ENCODE measurements around the gene MEGF6.
"Not testable (repeated sequence)": the region's sequence is repeated elsewhere in the genome, so short reads cannot be mapped to it uniquely, and the experiment has no call there.

The MEGF6 gene

GRCh38 chr1:3626025-3626424 is 14.7 kb upstream of the MEGF6 start:
- DNase-seq, result no peak

DNA sequence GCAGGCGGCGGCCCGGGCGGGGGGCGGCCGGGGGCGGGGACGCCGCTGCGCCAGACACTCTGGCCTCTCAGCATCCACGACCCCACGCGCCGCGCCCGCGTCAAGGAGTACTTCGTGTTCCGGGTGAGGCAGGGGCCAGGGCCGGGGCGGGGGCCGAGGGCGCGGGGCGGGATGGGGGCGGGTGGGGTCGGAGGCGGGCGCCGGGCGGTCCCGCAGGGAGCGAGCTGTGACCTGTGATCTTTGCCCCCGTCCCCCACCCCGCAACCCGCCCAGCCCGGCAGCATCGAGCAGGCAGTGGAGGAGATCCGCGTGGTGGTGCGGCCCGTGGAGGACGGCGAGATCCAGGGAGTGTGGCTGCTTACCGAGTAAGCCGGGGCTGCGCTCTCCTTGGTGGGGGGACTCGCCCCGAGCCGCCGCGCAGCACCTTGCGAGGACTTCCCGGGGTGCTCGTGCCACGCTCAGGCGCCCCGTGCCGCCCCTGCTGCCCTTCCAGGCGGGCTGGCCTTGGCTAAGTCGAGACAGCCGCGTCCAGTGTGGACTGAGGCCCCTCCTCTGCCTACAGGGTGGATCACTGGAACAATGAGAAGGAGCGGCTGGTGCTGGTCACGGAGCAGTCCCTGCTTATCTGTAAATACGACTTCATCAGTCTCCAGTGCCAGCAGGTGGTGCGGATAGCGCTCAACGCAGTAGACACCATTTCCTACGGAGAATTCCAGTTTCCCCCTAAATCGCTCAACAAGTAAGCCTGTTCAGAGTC is 14.0 kb upstream of the MEGF6 start:
- no peak for DNase-seq

- DNase-seq, result peak; percentile 87
These were observed 13.2 kb upstream of the MEGF6 start, which contains the start of gene TPRG1L for GRCh38 chr1:3624200-3625136. TSS of gene TPRG1L (plus strand) at chr1:3625015. CDS start at chr1:3625073, 58 bp downstream.

DNA sequence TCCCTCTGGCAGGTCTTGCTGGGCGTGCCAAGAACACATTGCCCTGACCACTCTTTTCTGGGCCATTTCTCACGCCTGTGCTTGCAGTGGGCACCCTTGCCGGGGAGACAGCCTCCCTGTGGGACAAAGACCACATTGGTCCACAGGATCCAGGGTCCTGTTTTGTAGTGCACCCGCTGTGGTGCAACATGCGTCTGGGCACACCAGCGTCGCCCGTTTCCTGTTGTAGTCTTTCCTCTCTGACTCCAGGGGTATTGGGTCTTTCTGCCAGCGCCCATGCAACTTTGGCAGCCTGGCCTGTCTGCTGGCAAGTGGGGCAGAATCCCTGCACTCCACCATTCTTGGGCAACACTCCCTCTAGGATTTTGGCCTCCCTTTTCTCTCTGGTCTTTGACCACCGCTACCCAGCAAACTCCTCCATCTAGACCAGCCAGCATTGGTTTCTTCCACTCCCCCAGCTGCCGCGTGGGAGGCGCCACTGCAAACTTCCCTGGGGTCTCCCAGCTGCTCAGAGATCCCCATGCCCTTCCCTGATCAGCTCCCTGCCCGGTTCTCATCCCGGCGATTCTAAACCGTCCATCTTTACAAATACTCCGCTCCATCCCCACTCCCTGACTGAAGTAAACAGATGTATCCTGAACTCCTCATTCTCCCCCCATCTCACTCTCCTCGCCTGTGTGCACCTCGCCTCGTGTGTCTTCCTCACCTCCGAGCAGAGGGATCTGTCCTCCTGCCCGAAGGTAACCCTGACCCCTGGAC is 12.3 kb upstream of the MEGF6 start:
- DNase-seq, result no peak

DNA sequence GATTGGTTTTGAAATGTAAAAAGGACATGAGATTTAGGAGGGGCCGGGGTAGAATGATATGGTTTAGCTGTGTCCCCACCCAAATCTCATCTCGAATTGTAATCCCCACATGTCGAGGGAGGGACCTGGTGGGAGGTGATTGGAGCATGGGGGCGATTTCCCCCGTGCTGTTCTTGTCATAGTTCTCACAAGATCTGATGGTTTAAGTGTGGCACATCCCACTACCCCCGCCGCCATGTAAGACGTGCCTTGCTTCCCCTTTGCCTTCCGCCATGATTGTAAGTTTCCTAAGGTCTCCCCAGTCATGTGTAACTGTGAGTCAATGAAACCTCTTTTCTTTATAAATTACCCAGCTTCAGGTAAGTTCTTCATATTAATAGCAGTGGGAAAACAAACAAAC is 10.8 kb upstream of the MEGF6 start:
- DNase-seq, result not testable (repeated sequence)

- not testable (repeated sequence) for DNase-seq
These were observed 9.9 kb upstream of the MEGF6 start for GRCh38 chr1:3621151-3621671.

DNA sequence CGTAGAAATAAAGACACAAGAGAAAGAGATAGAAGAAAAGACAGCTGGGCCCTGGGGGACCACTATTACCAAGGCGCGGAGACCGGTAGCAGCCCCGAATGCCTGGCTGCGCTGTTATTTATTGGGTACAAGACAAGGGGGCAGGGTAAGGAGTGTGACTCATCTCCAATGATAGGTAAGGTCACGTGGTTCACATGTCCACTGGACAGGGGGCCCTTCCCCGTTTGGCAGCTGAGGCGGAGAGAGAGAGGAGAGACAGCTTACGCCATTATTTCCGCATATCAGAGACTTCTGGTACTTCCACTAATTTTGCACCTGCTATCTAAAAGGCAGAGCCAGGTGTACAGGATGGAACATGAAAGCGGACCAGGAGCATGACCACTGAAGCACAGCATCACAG is 9.4 kb upstream of the MEGF6 start:
- DNase-seq, result no peak

DNA sequence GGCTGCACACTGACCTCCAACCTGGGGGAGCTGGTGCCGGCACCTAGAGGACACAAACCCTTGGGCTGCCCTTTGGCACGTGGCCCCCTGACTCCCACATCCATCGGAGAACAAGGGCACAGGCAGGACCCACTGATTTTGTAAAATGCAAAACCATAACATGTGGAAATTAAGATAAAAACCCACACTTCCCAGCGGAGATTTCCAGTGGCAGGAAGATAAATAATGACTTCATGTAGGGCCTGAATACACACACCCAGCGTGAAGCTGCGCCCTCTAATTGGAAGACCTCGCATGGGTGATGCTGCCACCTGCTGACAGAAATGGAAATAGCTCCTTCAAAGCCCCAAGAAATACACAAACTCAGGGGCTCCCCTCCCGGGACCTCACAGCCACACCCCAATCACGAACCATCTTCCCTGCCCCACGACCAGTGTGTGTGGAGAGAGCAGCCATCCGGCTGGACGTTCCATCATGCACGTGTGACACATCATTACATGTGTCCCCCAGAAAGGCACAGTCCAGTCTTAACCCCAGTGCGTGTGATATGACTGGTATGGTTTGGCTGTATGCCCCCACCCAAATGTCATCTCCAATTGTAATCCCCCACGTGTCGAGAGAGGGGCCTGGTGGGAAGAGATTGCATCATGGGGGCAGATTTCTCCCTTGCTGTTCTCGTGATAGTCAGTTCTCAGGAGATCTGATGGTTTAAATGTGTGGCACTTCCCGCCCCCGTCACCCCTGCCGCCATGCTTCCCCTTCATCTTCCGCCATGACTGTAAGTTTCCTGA is 7.8 kb upstream of the MEGF6 start:
- peak; percentile 7 for DNase-seq

DNA sequence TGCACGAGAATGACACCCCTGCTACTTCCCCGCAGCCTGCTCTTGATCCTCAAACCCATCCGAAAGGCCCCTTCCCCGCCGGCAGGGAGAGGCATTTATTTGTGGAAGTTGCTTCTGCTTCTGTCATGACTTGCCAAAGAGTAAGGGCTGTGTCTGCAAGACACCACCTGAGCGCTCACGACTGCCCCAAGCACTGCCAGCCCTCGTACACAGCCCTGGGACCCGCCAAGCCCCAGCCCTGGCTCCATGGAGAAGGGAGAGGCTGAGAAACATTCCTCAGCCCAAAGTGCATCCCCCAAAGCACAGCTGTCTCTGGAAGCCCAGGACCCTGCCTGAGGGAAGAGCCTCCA is 7.2 kb upstream of the MEGF6 start:
- DNase-seq, result no peak

- no peak for DNase-seq
These were observed 6.6 kb upstream of the MEGF6 start for GRCh38 chr1:3617806-3618345.

- DNase-seq, result no peak
These were observed 5.6 kb upstream of the MEGF6 start for GRCh38 chr1:3616861-3617260.

DNA sequence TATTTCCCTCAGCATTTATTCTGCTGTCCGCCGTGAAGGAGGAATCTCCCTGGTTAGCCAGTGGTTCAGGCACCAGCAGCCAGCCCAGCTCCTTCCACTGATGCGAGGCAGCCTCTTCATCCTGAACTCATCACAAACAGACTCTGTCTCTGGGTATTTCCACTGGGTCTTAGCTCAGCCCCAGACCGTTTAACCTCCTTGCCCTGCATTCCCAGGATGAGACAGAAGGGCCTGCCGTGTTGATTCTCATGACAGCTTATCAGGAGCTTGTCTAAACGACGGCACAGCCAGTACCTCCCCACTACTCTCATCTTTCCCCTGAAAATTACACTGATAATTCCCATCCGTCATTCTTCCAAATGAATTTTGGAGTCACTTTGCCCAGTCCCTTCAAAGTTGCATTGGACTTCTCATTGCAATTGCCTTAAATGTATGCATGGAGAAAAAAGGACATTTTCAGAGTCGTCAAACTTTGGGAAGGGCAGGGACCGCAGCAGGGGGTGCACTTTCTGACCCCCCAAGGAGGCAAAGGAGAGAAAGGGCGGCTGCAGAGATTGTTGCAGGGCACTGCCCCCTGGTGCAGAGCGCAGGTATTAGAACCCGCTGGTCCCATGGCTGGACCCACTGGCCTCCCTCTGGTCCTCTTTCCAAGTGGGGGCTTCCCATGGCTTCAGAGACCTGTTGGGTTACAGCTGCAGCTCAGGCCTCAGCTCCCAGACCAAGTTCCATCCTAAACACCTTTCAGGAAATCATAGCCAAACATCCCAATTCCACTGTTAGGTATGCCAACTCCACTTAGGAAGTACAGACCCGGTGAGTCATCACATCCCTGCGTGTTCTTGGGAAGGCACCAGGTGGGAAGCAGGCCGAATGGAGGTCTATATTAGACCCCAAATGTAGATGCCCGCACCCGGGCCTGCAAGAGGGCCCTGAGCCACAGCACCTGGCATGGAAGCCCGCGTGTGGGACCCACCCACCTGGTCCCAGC is 3.7 kb upstream of the MEGF6 start:
- no peak for DNase-seq

DNA sequence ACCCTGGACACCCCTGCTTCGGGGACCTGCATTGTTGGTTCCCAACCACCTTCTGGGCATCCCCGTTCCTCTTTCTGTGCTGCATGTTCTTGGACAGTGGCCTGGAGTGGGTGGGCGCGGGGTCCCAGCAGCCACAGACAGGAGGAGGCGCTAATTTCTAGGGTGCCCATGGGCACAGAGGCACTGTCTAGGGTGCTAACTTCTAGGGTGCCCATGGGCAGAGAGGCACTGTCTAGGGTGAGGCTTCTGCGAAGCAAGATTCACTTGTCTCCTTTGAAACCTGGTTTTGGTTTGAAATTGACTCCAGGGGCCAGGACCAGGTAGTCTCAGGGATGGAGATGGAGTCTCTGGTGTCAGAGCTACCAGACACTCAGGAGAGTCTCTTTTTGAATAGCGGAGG is 815 bp upstream of the MEGF6 start:
- DNase-seq, result no peak

GRCh38 chr1:3610527-3611169 is 660 bp downstream of the MEGF6 start:
- DNase-seq, result no peak

DNA sequence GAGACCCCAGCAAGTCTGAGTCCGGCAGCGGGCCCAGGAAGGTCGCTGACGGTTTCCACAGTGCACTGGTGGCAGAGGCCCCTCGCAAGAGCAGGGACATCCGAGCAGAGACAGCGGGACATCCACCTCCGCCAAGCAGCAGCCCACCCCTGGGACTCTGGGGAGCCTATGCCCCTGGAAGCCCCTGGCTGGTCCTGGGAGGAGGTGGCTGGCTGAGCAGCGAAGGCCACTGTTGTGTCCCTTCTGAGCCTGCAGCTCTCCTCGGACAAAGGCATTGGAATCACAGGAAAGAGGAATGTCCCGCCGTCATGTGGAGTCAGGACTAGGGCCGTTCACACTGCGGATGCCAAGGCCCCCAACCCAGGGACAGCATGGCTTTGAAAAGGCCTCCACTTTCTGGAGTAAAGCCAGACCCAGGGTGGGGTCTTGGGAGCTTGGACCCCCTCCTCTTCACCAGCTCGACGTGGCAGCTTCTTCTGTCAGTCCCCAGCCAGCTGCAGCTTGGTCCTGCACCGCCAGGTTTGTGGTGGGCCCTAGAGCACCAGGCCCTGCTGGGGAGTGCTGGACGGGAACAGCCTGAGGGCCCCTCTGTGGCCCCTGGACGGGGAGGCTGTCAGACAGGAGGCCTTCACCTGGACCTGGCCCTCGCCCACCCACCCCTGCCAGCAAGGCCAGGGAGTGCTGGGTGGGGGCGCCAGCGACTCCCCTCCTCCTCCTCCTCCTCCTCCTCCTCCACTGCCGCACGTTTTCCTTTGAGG is 1.4 kb downstream of the MEGF6 start:
- no peak for DNase-seq

- no peak for DNase-seq
These were observed 2.1 kb downstream of the MEGF6 start for GRCh38 chr1:3609016-3609768.

- DNase-seq, result no peak
These were observed 3.2 kb downstream of the MEGF6 start for GRCh38 chr1:3608154-3608553.

- DNase-seq, result no peak
These were observed 3.6 kb downstream of the MEGF6 start for GRCh38 chr1:3607703-3608065.
